Mesothelial cell of epicardium (in vitro differentiated cells): ENCODE results near the gene PCCA. TPM values are rescaled to one million over a fixed set of nuclear protein-coding genes. Genes with fewer than 3 reads are reported as not detected.

Experiments used
- DNase-seq, 2 experiments: peaks; one replicate each; pipeline ENCODE4 v3.0.0; 2021; ENCODE audit warnings: low spot score in 2 of 2; ENCODE audit not compliant: unreplicated experiment in 2 of 2
- H3K27ac Mint-ChIP-seq: 2 replicates; pipeline ENCODE4 v1.8.0; 2021; ENCODE audit warnings: mixed read lengths
- H3K27me3 Mint-ChIP-seq: 2 replicates; pipeline ENCODE4 v1.8.0; 2021; ENCODE audit warnings: low read depth, mixed read lengths
- H3K36me3 Mint-ChIP-seq: 2 replicates; pipeline ENCODE4 v1.8.0; 2021; ENCODE audit warnings: mixed read lengths
- H3K4me1 Mint-ChIP-seq: 2 replicates; pipeline ENCODE4 v1.8.0; 2021; ENCODE audit warnings: mixed read lengths
- H3K4me3 Mint-ChIP-seq: 2 replicates; pipeline ENCODE4 v1.8.0; 2021; ENCODE audit warnings: mild to moderate bottlenecking, moderate library complexity, mixed read lengths
- H3K9me3 Mint-ChIP-seq: 2 replicates; pipeline ENCODE4 v1.8.0; 2021; ENCODE audit warnings: mixed read lengths
- CTCF ChIP-seq: fragments of 200-600 bp; sonication (generic); IDR thresholded peaks from one replicate; pipeline ENCODE4 v1.5.0; 2021; ENCODE audit warnings: antibody characterized with exemption; ENCODE audit not compliant: unreplicated experiment
- total RNA-seq: library from RNA; stranded (reverse); gene quantifications from 3 replicates; pipeline ENCODE4 v1.2.1, GENCODE V29; 2021

Gene PCCA
- total RNA-seq, 1 donor from 2014 or later = 41.6 TPM

- no peak for TF ChIP-seq CTCF
- Mint-ChIP-seq H3K4me1 (no peaks in the 10 kb centered on the region), H3K9me3 (no peaks in the 10 kb centered on the region), H3K27ac (no peak overlapping the region), H3K4me3 (no peak overlapping the region), H3K36me3 (no peaks in the 10 kb centered on the region), H3K27me3 (no peaks in the 10 kb centered on the region)
- no peak for DNase-seq
Observed at GRCh38 chr13:100229603-100230002, 140.7 kb downstream of the PCCA start.

- no peak overlapping the region for H3K27ac Mint-ChIP-seq
- peaks cover 3% of the 10 kb centered on the region for H3K4me1 Mint-ChIP-seq
- H3K36me3 Mint-ChIP-seq = no peaks in the 10 kb centered on the region
- DNase-seq = no peak
- H3K27me3 Mint-ChIP-seq = no peaks in the 10 kb centered on the region
- H3K4me3 Mint-ChIP-seq = no peak overlapping the region
- no peaks in the 10 kb centered on the region for H3K9me3 Mint-ChIP-seq
- no peak for TF ChIP-seq CTCF
Observed at GRCh38 chr13:100230769-100231149, 141.9 kb downstream of the PCCA start.

- no peak for DNase-seq
- Mint-ChIP-seq H3K27ac (no peak overlapping the region), H3K4me1 (peaks cover 3% of the 10 kb centered on the region), H3K9me3 (no peaks in the 10 kb centered on the region), H3K27me3 (no peaks in the 10 kb centered on the region), H3K4me3 (no peak overlapping the region), H3K36me3 (peaks cover 2% of the 10 kb centered on the region)
- TF ChIP-seq CTCF = no peak
Observed at GRCh38 chr13:100231176-100231575, 142.3 kb downstream of the PCCA start.

GRCh38 chr13:100234006-100234405, 145.1 kb downstream of the PCCA start:
- Mint-ChIP-seq H3K36me3 (peaks cover 9% of the 10 kb centered on the region), H3K27ac (no peak overlapping the region), H3K9me3 (peaks cover 4% of the 10 kb centered on the region), H3K4me1 (peaks cover 3% of the 10 kb centered on the region), H3K27me3 (no peaks in the 10 kb centered on the region), H3K4me3 (no peak overlapping the region)
- no peak for DNase-seq
- TF ChIP-seq CTCF = no peak

- no peak overlapping the region for H3K4me3 Mint-ChIP-seq
- H3K9me3 Mint-ChIP-seq = peaks cover 4% of the 10 kb centered on the region
- peaks cover 3% of the 10 kb centered on the region for H3K4me1 Mint-ChIP-seq
- DNase-seq = no peak
- H3K27me3 Mint-ChIP-seq = no peaks in the 10 kb centered on the region
- H3K36me3 Mint-ChIP-seq = peaks cover 10% of the 10 kb centered on the region
- no peak for TF ChIP-seq CTCF
- no peak overlapping the region for H3K27ac Mint-ChIP-seq
Observed at GRCh38 chr13:100234524-100235136, 145.7 kb downstream of the PCCA start.
